ENCODE measurements around the gene TFEB. TPM values are rescaled to one million over a fixed set of nuclear protein-coding genes. Genes with fewer than 3 reads are reported as not detected.
A peak's percentile ranks its signal among the peaks of the same experiment; 100 is the strongest.

Gene TFEB
- total RNA-seq, 1 donor: 5.1 TPM

DNA sequence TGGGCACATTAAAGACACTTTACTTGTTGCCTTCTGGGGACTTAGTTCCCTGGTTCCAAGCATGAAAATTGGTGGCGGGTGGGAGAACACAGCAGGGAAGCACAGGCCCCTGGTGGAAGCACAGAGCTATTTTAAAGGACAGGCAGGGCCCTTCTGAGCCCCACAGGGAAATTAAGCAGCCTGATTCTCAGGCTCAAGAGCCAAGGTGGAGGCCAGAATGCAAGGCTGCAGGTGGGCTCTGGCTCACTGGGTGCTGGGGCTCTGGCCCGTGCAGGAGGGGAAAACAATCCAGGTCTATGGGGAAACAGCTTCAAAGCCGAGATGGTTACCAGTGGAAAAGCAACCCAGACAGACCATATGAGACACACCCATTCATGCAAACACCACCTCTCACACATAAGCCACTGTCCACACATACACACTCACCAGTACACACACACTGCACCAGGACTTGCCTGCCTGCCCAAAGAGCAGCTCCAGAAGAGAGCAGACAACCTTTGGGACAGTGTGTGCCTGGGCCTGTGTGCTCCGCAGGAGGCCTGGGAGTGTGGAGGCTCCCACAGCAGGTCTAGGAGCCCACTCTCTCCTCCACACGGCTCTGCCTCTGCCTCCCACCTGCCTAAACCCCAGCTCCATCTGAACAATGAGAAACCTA, 30.6 kb downstream of the TFEB start:
- peaks cover 19% of the 10 kb centered on the region for H3K4me1 ChIP-seq (ENCODE audit: insufficient read depth, low read length)
- peak overlapping the region; percentile 80 for H3K27ac ChIP-seq (ENCODE audit: low read depth, low read length)
- no peak overlapping the region for H3K4me2 ChIP-seq (ENCODE audit: insufficient read depth, low read length)
- TF ChIP-seq, protein P1, sequence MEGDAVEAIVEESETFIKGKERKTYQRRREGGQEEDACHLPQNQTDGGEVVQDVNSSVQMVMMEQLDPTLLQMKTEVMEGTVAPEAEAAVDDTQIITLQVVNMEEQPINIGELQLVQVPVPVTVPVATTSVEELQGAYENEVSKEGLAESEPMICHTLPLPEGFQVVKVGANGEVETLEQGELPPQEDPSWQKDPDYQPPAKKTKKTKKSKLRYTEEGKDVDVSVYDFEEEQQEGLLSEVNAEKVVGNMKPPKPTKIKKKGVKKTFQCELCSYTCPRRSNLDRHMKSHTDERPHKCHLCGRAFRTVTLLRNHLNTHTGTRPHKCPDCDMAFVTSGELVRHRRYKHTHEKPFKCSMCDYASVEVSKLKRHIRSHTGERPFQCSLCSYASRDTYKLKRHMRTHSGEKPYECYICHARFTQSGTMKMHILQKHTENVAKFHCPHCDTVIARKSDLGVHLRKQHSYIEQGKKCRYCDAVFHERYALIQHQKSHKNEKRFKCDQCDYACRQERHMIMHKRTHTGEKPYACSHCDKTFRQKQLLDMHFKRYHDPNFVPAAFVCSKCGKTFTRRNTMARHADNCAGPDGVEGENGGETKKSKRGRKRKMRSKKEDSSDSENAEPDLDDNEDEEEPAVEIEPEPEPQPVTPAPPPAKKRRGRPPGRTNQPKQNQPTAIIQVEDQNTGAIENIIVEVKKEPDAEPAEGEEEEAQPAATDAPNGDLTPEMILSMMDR (IDR thresholded peaks at IDR 0.05; ENCODE audit: extremely low read depth, low read depth, low read length): no peak
- H3K36me3 ChIP-seq (ENCODE audit: insufficient read depth, low read length): no peaks in the 10 kb centered on the region
- H3K4me3 ChIP-seq (ENCODE audit: insufficient read depth, low read length): no peak overlapping the region
- no peak overlapping the region for H2AFZ ChIP-seq (ENCODE audit: low read length)
- peaks cover 6% of the 10 kb centered on the region for H4K20me1 ChIP-seq (ENCODE audit: insufficient read depth, low read length)
- H3K79me2 ChIP-seq (ENCODE audit: insufficient read depth, low read length): peaks cover 17% of the 10 kb centered on the region
- no peaks in the 10 kb centered on the region for H3K9me3 ChIP-seq (ENCODE audit: low read depth, low read length)
- H3K27me3 ChIP-seq (ENCODE audit: insufficient read depth, low read length): no peaks in the 10 kb centered on the region
- DNase-seq (ENCODE audit: insufficient read length, low spot score, missing footprints): no peak

DNA sequence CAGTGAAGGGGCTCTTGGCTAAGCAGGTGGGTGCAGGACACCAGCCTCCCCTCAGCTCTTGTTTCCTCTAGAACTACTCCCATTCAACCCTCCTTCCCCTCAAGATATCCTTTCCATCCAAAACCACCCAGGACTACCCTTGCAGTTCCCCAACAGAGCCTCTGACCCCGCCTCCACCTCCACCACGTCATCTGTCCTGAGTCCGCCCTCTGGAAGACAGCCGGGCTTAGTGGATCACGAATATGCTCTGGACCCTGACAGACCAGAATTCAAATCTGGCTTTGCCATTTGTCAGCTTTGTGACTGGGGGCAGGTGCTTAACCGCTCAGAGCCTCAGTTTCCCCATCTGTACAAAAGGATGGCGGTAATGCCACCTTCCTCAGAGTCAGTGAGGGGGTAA, 31.4 kb downstream of the TFEB start:
- Histone ChIP-seq H3K9me3 (ENCODE audit: low read depth, low read length) (no peaks in the 10 kb centered on the region), H4K20me1 (ENCODE audit: insufficient read depth, low read length) (peaks cover 2% of the 10 kb centered on the region), H3K79me2 (ENCODE audit: insufficient read depth, low read length) (peaks cover 21% of the 10 kb centered on the region), H3K4me1 (ENCODE audit: insufficient read depth, low read length) (peaks cover 24% of the 10 kb centered on the region), H3K27me3 (ENCODE audit: insufficient read depth, low read length) (no peaks in the 10 kb centered on the region), H3K36me3 (ENCODE audit: insufficient read depth, low read length) (no peaks in the 10 kb centered on the region), H3K4me3 (ENCODE audit: insufficient read depth, low read length) (no peak overlapping the region), H3K4me2 (ENCODE audit: insufficient read depth, low read length) (no peak overlapping the region), H3K27ac (ENCODE audit: low read depth, low read length) (no peak overlapping the region), H2AFZ (ENCODE audit: low read length) (no peak overlapping the region)
- TF ChIP-seq, protein P1 (IDR thresholded peaks at IDR 0.05; ENCODE audit: extremely low read depth, low read depth, low read length): no peak
- DNase-seq (ENCODE audit: insufficient read length, low spot score, missing footprints): no peak

DNA sequence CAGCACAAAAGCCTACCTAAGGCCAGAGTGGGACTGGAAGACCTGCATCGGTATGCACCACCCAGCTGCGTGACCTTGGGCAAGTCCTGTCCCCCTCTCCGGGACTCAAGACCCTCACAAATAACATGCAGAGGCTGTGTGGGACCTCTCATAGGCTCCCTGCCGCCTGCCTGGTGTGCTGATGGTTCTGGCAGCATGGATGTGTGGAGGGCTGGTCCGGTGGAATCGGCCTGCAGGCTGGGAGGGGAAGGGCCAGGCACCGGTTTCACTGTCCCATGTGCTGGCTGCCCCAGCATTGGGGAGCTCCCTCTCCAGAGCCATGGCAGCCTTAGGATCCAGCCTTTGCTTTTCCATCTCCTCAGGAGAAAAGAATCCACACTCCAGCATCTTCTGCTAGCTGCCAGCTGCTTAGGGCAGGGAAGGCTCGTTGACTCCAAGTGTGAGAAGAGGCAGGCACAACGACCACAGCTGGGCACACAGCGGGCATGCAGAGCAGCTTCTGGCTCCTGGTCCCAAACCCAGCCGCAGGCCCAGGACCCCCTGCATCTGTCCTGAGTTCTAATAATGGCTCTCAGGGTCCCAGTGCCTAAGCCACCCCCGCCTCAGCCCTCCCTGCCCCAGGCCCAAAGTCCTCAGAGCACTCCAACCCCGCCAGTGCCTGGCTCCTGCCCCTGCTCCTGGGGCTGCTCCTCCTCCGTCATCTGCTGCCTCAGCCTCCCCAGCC, 32.5 kb downstream of the TFEB start:
- Histone ChIP-seq H3K9me3 (ENCODE audit: low read depth, low read length) (no peaks in the 10 kb centered on the region), H3K27ac (ENCODE audit: low read depth, low read length) (no peak overlapping the region), H3K4me2 (ENCODE audit: insufficient read depth, low read length) (no peak overlapping the region), H2AFZ (ENCODE audit: low read length) (no peak overlapping the region), H3K79me2 (ENCODE audit: insufficient read depth, low read length) (peaks cover 23% of the 10 kb centered on the region), H4K20me1 (ENCODE audit: insufficient read depth, low read length) (no peaks in the 10 kb centered on the region), H3K4me3 (ENCODE audit: insufficient read depth, low read length) (no peak overlapping the region), H3K27me3 (ENCODE audit: insufficient read depth, low read length) (no peaks in the 10 kb centered on the region), H3K4me1 (ENCODE audit: insufficient read depth, low read length) (peaks cover 34% of the 10 kb centered on the region), H3K36me3 (ENCODE audit: insufficient read depth, low read length) (no peaks in the 10 kb centered on the region)
- no peak for DNase-seq (ENCODE audit: insufficient read length, low spot score, missing footprints)
- TF ChIP-seq, protein P1 (IDR thresholded peaks at IDR 0.05; ENCODE audit: extremely low read depth, low read depth, low read length): no peak

DNA sequence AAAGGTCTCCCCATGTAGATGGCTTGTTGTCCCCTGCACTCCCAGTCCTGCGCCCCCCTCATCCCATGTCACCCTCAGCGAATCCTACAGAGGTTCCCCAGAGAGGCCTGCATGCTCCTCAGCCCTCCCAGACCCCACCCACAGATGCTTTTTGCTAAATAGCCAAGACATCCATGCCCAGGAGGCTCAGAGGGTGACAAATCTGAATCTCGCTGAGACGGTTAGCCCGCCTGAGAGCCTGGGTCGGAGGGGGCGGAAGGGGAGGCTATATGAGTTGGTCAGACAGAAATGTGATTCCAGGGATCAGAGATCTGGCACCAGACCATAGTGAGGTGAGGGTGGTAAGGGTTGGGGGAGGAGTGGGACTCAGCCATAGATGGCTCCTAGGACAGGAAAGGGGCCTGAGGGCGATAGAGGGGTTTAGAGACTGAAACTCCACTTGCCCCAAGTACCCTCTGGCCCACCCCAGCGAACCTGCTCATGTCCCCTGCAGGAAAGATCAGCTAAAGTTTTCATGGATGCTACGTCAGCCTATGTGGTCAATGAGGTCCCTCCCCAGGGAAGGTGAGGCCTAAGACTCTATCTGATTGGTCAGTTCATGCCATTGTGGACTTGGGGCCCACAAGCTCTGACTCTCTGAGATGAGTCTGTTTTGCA, 33.2 kb downstream of the TFEB start:
- Histone ChIP-seq H3K9me3 (ENCODE audit: low read depth, low read length) (no peaks in the 10 kb centered on the region), H3K79me2 (ENCODE audit: insufficient read depth, low read length) (peaks cover 23% of the 10 kb centered on the region), H3K27ac (ENCODE audit: low read depth, low read length) (no peak overlapping the region), H3K4me1 (ENCODE audit: insufficient read depth, low read length) (peaks cover 41% of the 10 kb centered on the region), H2AFZ (ENCODE audit: low read length) (no peak overlapping the region), H3K27me3 (ENCODE audit: insufficient read depth, low read length) (no peaks in the 10 kb centered on the region), H3K4me2 (ENCODE audit: insufficient read depth, low read length) (no peak overlapping the region), H3K4me3 (ENCODE audit: insufficient read depth, low read length) (no peak overlapping the region), H3K36me3 (ENCODE audit: insufficient read depth, low read length) (no peaks in the 10 kb centered on the region), H4K20me1 (ENCODE audit: insufficient read depth, low read length) (no peaks in the 10 kb centered on the region)
- TF ChIP-seq, protein P1 (IDR thresholded peaks at IDR 0.05; ENCODE audit: extremely low read depth, low read depth, low read length): no peak
- DNase-seq (ENCODE audit: insufficient read length, low spot score, missing footprints): no peak

Data from osteoblast (primary cell).